Common myeloid progenitor, CD34-positive (primary cell): ENCODE data around the gene TMC4. TPM values are rescaled to one million over a fixed set of nuclear protein-coding genes. Genes with fewer than 3 reads are reported as not detected.
A peak's percentile ranks its signal among the peaks of the same experiment; 100 is the strongest.
"Not testable (repeated sequence)": the region's sequence is repeated elsewhere in the genome, so short reads cannot be mapped to it uniquely, and the experiment has no call there.

Source experiments
- CTCF ChIA-PET: fragments of 350-600 bp; sonication (Branson Sonifier 250); formaldehyde crosslinking; loops from one replicate; lab custom pipeline; 2021; ENCODE audit warnings: antibody characterized with exemption; lab: Charles Lee
- POLR2A ChIA-PET: fragments of 350-600 bp; sonication (Branson Sonifier 250); formaldehyde crosslinking; loops from one replicate; lab custom pipeline; 2021; ENCODE audit warnings: antibody characterized with exemption; lab: Charles Lee
- DNase-seq, 3 donors: peaks; one replicate each; pipeline versions ENCODE4 v3.0.0 to v3.0.0-alpha.2; 2013
- H3K27ac ChIP-seq, 2 experiments: 1 replicate in 1 of 2; 2 replicates in 1 of 2; pipeline ENCODE4 v1.7.0; 2013; ENCODE audit warnings: inconsistent platforms in 2 of 2, low read length in 2 of 2, mild to moderate bottlenecking in 2 of 2, low read depth in 1 of 2, moderate library complexity in 1 of 2; ENCODE audit not compliant: severe bottlenecking in 2 of 2, insufficient read depth in 1 of 2, poor library complexity in 1 of 2
- H3K27me3 ChIP-seq, 5 experiments: replicated peaks in 2 of 5; 1 replicate in 3 of 5; 2 replicates in 2 of 5; pipeline versions ENCODE4 v1.6.1 to v1.7.0; 2013; ENCODE audit warnings: low read length in 4 of 5, mild to moderate bottlenecking in 2 of 5, moderate library complexity in 2 of 5, inconsistent platforms in 1 of 5; ENCODE audit not compliant: insufficient read depth in 5 of 5, control insufficient read depth in 4 of 5
- H3K36me3 ChIP-seq, 4 experiments: 1 replicate in 2 of 4; 2 replicates in 2 of 4; pipeline versions ENCODE4 v1.6.1 to v1.7.0; 2013; ENCODE audit warnings: low read length in 3 of 4, control low read depth in 1 of 4, mild to moderate bottlenecking in 1 of 4; ENCODE audit not compliant: control insufficient read depth in 4 of 4, insufficient read depth in 4 of 4
- H3K4me1 ChIP-seq, 4 experiments: 1 replicate in 3 of 4; 2 replicates in 1 of 4; pipeline versions ENCODE4 v1.6.1 to v1.7.1; 2013; ENCODE audit warnings: low read length in 3 of 4, mild to moderate bottlenecking in 3 of 4, control low read depth in 1 of 4, inconsistent platforms in 1 of 4, moderate library complexity in 1 of 4; ENCODE audit not compliant: control insufficient read depth in 4 of 4, insufficient read depth in 4 of 4; ENCODE audit errors: control extremely low read depth in 1 of 4
- H3K4me3 ChIP-seq, 7 experiments: 1 replicate in 4 of 7; 2 replicates in 3 of 7; pipeline versions ENCODE4 v1.5.1 to v1.7.0; 2013; ENCODE audit warnings: mild to moderate bottlenecking in 7 of 7, low read length in 6 of 7, moderate library complexity in 6 of 7, inconsistent platforms in 2 of 7, low read depth in 2 of 7, control low read depth in 1 of 7; ENCODE audit not compliant: insufficient read depth in 4 of 7, control insufficient read depth in 1 of 7; ENCODE audit errors: extremely low read depth in 1 of 7
- H3K9me3 ChIP-seq, 5 experiments: 1 replicate in 4 of 5; 2 replicates in 1 of 5; pipeline versions ENCODE4 v1.6.1 to v1.7.1; 2013; ENCODE audit warnings: low read length in 4 of 5, mild to moderate bottlenecking in 2 of 5, inconsistent platforms in 1 of 5, low read depth in 1 of 5, moderate library complexity in 1 of 5; ENCODE audit not compliant: control insufficient read depth in 4 of 5, insufficient read depth in 2 of 5; ENCODE audit errors: control extremely low read depth in 1 of 5
- WGBS: methylation state at CpG from one replicate; pipeline ENCODE4 v1.1.5; 2013; ENCODE audit not compliant: insufficient coverage; 5-methylcytosine and 5-hydroxymethylcytosine counted together
- polyA plus RNA-seq: library from polyadenylated mRNA; unstranded; fragments of 120-200 nt; gene quantifications from one replicate; pipeline ENCODE4 v1.2.1, GENCODE V29; 2013

The TMC4 gene, protein sequence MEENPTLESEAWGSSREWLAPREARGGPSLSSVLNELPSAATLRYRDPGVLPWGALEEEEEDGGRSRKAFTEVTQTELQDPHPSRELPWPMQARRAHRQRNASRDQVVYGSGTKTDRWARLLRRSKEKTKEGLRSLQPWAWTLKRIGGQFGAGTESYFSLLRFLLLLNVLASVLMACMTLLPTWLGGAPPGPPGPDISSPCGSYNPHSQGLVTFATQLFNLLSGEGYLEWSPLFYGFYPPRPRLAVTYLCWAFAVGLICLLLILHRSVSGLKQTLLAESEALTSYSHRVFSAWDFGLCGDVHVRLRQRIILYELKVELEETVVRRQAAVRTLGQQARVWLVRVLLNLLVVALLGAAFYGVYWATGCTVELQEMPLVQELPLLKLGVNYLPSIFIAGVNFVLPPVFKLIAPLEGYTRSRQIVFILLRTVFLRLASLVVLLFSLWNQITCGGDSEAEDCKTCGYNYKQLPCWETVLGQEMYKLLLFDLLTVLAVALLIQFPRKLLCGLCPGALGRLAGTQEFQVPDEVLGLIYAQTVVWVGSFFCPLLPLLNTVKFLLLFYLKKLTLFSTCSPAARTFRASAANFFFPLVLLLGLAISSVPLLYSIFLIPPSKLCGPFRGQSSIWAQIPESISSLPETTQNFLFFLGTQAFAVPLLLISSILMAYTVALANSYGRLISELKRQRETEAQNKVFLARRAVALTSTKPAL
- 0.62 TPM for polyA plus RNA-seq

DNA sequence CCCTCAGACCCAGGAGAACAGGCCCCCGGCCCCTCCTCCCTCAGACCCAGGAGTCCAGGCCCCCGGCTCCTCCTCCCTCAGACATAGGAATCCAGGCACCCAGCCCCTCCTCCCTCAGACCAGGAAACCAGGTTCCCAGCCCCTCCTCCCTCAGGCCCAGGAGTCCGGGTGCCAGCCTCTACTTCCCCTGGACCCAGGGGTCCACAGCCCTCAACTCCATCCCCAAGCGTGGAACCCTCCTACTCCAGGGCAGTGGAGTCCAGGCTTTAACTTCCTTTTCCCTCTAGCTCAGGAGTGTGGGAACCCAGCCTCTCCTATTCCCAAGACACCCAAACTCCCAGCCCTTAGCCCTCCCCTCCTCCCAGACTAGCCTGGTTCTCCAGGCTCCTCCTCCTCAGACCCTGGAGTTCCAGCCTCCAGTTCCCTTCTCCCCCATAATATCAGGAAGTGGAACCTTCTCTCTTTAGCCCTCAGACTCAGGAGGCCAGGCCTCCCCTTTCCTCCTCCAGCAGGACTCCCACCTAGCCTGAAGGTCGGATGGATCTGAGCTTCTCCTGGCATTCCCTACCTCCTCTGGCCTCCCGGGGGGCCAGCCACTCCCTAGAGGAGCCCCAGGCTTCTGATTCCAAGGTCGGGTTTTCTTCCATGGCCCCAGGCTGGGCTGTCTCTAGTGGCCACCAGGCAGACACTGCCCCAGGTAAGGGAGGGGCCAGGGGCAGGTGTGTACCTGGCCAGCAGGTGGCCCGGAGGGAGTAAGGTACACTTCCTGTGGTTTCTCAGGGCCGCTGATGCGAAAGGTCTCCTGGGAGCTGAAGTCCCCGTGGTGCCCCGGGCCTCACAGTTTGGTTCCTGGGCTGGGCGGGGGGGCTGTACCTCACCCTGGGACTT, at the start of gene TMC4:
TSS of gene TMC4 (minus strand) at position 690 of the 888 bp plus-strand sequence. CDS start at position 647, 43 bp downstream.
- H3K36me3 ChIP-seq, result peaks cover 0 to 19% (median 4%) of the 10 kb centered on the region in 4 experiments
- CTCF ChIA-PET, result interaction anchor here (1.3 to 2.8 kb wide), 4 partner anchors 9 to 93 kb away, joined by 8 to 12 read pairs (median 8); partner anchors contain the start of gene MBOAT7
- POLR2A ChIA-PET, result interaction anchor here (1.3 to 1.7 kb wide), 2 partner anchors 8 to 15 kb away, joined by 3 to 5 read pairs; no protein-coding TSS in a partner anchor
- no peak within 1 kb of the TSS for H3K27ac ChIP-seq
- no peaks in the 10 kb centered on the region for H3K9me3 ChIP-seq
- H3K27me3 ChIP-seq, result no peaks in the 10 kb centered on the region
- H3K4me1 ChIP-seq, result peaks cover 0 to 18% (median 15%) of the 10 kb centered on the region in 4 experiments
- peak in 1 of 3 donors; percentile 32 for DNase-seq
- H3K4me3 ChIP-seq, result no peak within 1 kb of the TSS
- 25% methylated on average over 9 of the region's 13 CpGs for WGBS

DNA sequence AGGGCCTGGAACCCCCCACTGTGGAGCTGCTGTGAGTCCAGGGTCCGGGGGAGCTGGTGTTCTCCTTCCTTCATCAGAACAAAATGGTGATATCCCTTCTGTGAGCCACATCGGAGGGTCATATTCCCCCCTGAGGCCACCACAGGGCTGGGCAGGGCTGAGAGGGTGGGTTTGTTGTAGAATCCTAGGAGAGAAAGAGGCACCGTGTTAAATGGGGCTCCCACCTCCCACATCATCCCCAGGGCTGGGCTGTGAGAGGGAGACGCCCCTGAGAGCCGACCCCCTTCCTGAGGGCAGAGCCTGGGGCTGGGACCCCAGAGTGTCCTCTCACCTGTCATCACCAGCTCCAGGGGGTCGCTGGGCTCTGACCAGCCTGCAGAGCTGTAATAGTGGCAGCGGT, 49.0 kb upstream of the TMC4 start:
- H3K36me3 ChIP-seq, CTCF ChIA-PET, DNase-seq, H3K27me3 ChIP-seq, H3K9me3 ChIP-seq, POLR2A ChIA-PET, H3K4me1 ChIP-seq, H3K4me3 ChIP-seq, H3K27ac ChIP-seq: not testable (repeated sequence)
- no CpG with 5 or more reads among the region's 7 CpGs for WGBS

DNA sequence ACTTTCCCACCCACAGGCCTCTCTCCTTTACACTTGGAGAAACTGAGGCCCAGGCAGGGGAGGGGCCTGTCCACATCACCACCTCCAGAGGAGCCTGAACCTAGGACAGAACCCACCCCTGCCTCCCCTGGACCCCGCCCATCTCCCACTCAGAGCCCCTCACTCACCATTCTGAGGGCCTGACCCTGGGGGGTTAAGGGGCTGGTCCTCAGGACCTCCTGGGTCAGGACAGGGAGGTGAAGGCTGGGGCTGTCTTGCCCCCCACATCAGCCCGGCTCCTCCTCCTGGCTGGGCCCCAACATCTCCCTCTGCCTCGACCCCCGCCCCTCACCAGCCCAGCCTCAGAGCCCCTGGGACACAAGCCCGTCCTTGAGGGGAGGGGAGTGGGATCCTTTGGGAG, 46.7 kb upstream of the TMC4 start:
- H3K4me3 ChIP-seq, H3K9me3 ChIP-seq, H3K4me1 ChIP-seq, DNase-seq, H3K27me3 ChIP-seq, H3K36me3 ChIP-seq, H3K27ac ChIP-seq, POLR2A ChIA-PET: not testable (repeated sequence)
- WGBS, result 100% methylated on average over 1 of the region's 5 CpGs
- CTCF ChIA-PET, result interaction anchor here (1.2 kb wide), 1 partner anchor 20 kb away, joined by 3 read pairs; the partner anchor contains the start of gene RPS9

DNA sequence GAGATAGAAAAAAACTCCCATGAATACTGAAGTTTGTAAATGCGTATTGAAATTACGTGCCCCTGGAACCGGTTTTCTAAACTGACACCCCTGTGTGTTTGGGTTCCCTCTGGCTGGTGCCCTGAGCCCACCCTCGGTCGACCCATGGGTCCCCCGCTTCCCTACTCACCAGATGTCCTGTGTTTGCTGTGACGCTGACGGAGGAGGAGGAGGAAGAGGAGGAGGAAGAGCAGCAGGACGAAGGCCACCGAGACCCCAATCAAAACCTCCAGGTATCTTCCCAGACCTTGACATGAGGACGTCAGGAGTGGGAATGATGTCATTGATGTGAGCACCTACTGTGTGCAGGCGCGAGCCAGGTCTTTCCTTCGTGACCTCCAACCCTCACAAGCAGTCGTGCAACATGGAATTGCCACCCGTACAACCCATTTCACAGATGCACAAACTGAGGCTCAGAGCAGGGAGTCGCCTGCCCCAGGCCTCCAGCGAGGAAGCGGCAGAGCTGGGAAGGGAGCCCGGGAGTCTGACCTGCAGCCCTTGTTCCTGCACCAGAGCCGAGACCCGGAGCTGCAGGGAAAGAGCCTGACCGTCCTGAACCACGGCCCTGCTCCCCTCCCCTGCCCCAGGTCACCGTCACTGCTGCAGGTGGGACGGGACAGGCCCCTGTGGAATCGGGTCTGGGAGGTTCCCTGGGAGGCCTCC, 46.2 kb upstream of the TMC4 start:
- POLR2A ChIA-PET, result no interaction called here
- no peaks in the 10 kb centered on the region for H3K9me3 ChIP-seq
- H3K4me1 ChIP-seq, result peaks cover 0 to 6% (median 3%) of the 10 kb centered on the region in 4 experiments
- CTCF ChIA-PET, result interaction anchor here (1.2 kb wide), 2 partner anchors 13 to 19 kb away, joined by 3 read pairs; partner anchors contain the start of gene RPS9
- no peak overlapping the region for H3K27ac ChIP-seq
- no peak for DNase-seq
- H3K36me3 ChIP-seq, result peaks cover 0 to 8% (median 0%) of the 10 kb centered on the region in 4 experiments
- WGBS, result 97% methylated on average over 19 of the region's 27 CpGs
- no peak overlapping the region for H3K4me3 ChIP-seq
- no peaks in the 10 kb centered on the region for H3K27me3 ChIP-seq

DNA sequence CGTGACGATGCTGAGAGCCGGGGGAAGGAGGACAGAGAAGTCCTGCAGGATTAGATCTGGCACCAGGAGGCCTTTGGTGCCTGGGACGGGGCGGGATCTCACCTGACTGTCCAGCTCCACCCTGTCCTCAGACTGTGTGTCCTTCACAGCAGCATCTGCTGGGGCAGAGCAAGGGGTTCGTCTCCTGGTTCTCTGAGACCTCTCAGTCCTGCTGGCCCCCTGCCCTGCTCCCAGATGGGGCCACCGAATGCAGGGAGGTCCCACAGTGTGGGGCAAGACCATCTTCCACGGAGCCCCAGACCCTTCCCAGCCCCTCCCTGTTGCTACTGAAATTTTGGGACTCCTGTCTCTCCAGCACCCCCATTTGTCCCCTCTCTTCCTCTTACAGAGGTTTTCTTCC, 45.3 kb upstream of the TMC4 start:
- Histone ChIP-seq H3K27me3 (no peaks in the 10 kb centered on the region), H3K4me1 (peaks cover 0 to 5% (median 2%) of the 10 kb centered on the region in 4 experiments), H3K9me3 (no peaks in the 10 kb centered on the region), H3K27ac (no peak overlapping the region), H3K4me3 (no peak overlapping the region), H3K36me3 (peaks cover 0 to 8% (median 0%) of the 10 kb centered on the region in 4 experiments)
- DNase-seq, result no peak
- WGBS, result 99% methylated on average over 8 of the region's 8 CpGs
- ChIA-PET POLR2A (no interaction called here), CTCF (interaction anchor here (1.2 kb wide), 1 partner anchor 14 kb away, joined by 3 read pairs; no protein-coding TSS in a partner anchor)

DNA sequence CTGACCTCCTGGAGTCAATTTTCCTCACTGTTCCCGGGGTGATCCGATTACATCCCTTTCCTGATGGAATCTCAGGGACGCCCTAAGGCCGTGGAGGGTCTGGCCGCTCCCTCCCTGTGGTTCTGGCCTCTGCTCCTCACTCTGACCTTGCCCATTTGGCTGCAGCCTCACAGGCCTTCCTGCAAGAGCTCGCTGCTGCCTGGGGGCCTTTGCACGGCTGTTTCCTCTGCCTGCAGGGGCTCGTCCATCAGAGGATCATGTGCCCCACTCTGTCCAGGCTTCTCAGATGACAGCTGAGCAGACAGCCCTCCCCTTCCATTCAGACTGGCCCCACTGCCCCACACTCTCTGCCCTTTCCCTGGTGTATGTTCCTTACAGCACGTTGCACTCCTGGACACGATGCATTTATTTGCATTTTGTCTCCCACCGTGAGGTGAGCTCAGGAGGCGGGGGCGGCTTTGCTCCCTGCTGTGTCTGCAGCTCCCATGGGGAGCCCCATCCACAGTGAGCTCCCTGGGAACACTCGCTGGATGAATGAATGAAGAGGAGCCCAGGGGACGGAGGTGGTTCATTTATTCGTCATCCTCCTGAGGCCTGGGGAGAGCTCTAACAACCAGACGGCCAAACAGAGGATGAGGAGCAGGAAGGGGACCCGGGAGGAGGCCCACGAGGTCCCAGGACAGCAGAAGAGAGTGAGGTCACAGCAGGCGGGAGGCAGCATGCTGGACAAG, 44.7 kb upstream of the TMC4 start:
- POLR2A ChIA-PET, H3K4me3 ChIP-seq, H3K4me1 ChIP-seq, H3K36me3 ChIP-seq, H3K27ac ChIP-seq, H3K27me3 ChIP-seq, H3K9me3 ChIP-seq, DNase-seq: not testable (repeated sequence)
- CTCF ChIA-PET, result interaction anchor here (1.2 kb wide), 1 partner anchor 15 kb away, joined by 3 read pairs; no protein-coding TSS in a partner anchor
- 90% methylated on average over 5 of the region's 20 CpGs for WGBS
